HL-60/S4 treated with retinoic acid at 250 ng/mL for 4 days and 3 days (cell line): Measurements from ENCODE around the gene SELP.

Experiments
- in situ Hi-C: fragments of 300-500 bp; cut with MboI; formaldehyde crosslinking; loops from 2 replicates; pipeline ENCODE4 v1.7.0; 2022; ENCODE audit warnings: low sequenced_read_pairs

SELP gene

DNA sequence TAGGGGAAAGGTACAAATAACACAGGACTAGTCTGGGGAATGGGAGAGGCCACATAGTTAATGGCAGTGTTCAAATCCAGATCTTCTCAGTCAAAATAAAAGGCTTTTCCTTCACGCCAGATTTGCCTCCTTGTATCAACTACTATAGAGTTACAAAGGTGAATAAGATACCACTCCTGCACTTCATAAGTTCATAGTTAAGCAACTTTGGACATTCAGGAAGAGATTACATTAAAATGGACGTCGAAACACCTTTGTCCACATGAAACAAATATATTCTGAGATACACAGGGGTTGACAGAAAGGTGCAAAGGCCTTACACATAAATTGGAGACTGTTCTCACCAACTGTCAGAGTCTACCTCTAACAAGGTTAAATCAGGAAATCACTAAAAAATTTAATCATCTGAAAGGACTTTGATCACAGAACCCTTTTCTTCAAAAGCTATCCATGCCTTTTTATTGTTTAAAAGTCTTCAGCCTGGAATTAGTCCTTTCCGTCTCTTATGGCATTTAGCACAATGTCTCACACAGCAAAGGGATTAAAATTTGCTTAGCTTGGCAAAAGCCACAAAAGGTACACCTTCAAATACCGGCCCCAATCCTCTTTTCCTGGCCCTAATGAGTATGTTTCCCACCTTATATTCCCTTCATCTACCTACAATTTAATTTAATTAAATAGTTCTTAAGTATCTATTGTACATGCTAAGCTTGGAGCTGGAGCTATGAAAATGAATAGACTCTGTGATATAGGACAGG, 51.8 kb downstream of the SELP start:
- in situ Hi-C loops: no loop called here

DNA sequence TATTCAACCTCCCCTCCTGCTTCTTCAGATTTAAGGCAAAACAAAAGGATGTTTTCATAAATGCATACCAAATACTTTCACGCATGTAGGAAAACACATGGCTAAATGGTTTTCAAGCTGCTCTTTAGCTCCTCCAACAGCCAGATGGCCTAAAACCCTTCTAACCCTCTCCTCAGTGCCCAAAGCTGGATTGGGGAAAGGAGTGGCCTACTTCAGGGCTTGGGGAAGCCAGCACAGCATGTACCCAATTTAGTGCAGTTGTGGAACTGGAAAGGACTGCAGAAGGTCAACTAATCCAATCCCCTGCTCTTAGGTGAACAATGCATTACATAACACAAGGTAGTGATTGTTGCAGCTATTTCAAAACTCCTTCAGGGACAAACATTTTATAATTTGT, 53.0 kb downstream of the SELP start:
- in situ Hi-C loops: no loop called here

DNA sequence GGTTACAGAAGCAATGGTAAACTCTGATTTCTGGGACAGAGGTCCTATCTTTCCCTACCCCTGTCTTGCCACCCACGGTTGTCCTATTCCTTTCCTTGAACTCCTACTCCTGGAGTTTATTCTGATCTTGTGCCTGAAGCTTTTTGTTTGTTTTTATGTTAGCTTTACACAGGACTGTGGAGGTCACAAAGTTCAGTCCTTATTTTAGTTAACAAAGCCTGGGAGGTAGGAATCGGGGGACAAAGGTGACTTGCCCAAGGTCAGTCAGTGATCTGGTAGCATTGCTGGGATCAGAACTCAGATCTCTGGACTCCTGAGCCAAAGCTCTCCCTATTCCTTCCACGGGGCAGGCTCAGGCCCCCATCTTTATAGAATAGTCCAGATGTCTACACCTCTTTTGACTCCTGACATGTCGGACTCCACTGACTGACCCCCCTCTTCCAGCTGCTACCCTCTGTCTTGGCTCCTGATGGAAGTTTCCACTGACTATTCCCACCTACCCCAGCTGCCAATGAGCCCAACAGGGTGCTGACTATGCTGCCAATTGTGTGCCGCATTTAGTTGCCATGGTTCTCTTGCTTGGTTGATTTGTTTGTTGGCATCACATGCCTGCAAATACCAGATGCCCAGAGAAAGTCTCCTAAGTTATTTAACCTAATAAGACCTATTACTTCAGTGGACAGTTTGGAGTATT, 53.5 kb downstream of the SELP start:
- in situ Hi-C loops: no loop called here

DNA sequence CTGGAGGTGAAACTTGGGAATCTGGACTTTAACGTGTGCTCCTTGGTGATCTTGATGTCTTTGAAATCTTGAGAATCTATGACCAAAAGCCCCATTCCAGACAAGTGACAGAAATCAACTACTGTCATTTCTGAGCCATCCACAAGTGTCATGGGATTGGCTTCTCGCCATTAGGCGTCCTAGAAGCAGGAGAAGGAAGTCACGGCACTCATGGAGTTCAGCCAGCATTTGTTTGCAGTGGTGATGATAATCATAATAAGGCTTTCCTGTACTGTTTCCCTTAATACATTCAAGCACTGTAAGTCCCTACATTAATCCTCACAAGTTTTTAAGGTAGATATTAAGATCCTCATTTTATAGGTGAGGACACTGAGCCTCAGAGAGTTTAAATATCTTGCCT, 55.6 kb downstream of the SELP start:
- in situ Hi-C loops: no loop called here

DNA sequence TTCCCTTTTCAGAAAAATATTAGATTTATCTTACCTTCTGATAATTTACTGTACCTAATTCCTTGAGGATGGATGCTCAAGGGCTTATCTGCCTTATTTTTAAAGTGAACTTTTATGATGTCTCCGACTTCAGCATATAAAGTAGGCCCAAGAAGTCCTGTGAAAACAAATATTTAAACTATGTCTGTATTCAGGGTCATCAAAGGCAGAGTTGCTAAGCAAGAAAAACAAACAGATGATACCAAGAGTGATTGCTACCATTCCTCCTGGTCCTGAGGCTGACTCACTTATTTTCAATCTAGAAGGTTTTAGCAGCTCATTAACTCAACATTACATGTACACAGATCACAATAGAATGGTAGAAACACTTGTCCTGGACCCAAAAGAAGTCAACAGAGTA, 57.7 kb downstream of the SELP start:
- in situ Hi-C loops: no loop called here

DNA sequence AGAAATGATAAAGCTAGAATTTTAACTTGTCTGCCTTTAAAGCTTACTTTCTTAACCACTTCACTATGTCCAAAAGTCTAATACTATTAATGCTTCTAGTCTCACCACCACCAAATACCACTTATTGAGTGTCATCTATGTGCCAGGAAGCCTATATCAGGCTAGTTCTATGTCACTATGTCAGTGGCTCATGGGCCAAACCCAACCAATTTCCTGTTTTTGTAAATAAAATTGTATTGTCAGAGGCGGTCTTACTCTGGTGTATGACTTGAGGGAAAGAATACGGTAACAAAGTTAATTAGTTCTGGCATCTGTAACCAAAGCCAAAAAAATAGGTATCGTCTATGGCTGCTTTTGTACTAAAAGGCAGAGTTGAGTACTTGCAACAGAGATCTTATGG, 58.5 kb downstream of the SELP start:
- in situ Hi-C loops: no loop called here

DNA sequence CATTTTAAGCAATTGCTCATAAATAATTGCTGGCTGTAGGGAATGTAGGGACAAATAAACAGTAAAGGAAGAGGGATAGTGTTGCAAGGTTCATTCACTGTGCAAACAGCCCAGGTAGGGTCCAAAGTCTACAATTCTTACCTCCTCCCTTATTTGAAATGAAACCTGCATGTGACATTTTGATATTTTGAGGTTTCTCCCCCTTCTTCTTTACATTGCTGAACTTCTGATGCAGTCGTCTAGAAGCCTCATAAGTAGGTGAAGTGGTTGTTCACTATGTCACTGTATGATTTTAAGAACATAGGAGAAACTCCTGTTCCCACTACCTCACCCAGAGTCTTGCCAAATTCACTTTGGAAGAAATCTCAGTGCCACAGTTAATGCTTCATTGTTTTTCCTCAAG, 59.8 kb downstream of the SELP start:
- in situ Hi-C loops: no loop called here

DNA sequence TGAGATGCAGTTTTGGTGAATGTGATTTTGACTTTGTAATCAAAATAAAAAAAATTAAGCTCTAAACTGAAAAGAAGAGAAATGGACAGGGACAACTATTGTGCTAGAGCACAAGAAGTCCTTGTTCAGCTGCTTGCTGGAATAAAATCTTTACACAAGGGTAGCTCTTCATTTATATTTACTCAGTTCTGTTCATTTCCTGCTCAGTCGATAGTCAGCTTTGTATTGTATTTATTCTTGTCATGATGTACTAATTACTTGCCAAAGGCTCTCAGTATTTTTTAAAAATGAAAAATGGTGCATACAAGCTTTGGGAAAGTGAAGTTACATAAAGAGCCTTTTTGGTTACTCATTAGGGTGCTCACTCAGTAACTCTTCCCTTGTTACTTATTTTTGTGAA, 61.4 kb downstream of the SELP start:
- in situ Hi-C loops: no loop called here

DNA sequence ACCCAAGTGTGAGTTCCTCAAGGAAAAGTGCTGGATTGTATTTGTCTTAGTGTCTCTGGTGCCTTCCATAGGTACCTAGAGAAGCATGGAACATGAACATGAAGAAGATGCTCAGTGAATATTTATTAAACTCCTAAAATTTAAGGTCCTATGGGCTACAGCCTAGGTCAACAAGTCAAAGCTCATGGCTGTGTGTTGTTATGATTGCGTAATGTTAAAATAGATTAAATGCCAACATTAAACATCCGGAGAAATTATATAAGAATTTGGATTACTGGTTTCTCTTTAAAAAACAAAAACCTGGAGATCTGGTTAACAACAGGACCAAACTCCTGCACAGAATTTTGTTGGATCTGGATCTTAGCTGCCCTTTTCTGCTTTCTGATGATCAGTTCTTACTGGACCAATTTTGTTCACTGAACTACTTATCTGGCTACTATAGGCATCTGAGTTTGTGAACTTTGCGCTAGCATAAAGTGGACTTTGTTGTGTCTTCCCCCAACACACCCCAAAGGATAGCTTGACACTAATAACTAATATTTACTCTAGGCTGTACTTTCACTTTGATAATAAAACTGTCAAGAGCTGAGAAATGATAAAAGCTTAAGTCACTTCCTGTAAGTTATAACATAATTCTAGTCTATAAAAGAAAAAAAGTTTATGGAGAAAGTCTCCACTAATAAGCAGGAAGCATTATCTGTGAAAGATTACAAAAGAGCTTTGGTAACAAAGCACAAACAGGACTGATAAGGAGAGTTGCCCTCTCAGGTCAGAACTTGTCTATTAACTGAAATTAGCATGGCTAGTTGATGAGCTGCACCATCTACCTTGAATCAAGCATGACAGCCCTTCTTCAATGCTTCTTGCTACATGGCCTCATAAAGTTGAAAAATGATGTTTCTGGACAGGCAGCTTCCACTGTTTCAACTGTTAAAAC, 64.3 kb downstream of the SELP start:
- in situ Hi-C loops: no loop called here

DNA sequence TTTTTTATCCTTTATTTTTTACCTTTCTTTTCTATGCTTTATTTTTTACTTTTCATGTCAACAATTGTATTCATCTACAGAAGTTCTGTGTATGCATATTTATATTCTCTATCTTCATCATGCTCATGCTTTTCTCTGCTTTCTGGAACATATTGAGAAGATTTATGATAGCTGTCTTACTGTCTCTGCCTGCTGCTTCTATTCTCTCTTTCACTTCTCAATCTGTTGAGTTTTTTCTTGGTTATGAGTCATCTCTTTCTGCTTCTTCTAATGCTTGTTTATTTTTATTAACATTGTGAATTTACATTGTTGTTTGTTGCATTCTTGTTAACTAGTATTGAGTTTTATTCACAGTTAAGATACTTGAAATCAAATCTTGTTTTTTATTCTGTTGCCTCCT, 66.3 kb downstream of the SELP start:
- in situ Hi-C loops: no loop called here

DNA sequence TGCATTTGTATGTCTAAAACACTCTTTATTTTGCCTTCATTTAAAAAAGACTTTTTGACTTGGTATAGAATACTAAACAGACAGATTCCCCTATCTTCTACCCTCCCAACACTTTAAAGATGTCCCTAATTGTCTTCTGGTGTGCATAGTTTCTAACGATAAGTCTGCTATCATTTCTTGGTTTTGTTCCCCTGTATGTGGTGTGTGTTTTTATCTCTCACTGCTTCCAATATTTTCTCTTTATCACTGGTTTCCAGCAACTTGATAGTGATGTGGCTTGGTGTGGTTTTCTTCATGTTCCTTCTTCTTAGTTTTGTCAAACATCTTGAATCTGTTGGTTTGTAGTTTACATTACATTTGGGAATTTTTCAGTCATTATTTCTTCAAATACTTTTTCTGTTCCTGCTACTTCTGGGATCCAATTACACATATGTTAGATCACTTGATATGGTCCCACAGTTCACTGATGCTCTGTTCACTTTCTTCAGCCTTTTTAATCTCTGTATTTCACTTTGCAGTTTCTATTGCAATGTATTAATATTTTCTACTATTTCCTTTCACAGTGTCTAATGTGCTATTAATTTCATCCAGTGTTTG, 66.8 kb downstream of the SELP start:
- in situ Hi-C loops: no loop called here

DNA sequence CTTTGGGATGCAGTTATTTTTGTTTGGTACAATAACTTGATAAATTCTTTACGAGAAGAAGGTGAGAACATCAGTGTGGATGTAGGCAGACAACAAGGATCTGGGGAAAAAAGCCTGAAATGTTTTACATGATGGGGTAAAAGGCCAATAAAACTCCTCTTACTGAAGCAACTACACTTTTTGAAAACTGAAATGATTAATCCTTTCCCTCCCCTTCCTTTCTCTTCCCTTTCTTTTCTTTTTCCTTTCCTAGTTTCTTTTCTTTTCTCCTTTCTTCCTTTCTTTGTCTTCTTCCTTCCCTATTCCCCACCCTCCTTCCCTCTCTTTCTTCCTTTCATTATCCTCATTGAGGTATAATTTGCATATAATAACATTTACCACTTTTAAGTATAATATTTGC, 68.2 kb downstream of the SELP start:
- in situ Hi-C loops: no loop called here

DNA sequence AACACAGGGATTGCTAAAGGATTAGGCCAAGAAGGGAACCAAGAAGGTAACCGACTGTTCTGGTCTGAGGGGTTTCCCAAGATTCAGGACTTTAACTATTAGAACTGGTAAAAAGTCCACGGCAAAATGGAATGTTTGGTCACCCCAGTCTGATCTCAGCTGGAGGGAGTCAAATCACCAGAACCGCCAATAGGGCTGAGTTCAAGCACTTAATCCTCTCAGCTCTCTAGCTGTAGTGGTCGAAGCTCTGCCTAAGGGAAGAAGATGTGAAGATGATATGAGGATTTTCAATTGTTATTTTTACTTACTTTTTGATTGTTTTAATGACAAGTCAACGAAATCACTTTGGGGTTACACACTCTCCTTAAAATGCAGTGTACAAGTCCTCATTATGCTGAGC, 72.8 kb downstream of the SELP start:
- in situ Hi-C loops: no loop called here

DNA sequence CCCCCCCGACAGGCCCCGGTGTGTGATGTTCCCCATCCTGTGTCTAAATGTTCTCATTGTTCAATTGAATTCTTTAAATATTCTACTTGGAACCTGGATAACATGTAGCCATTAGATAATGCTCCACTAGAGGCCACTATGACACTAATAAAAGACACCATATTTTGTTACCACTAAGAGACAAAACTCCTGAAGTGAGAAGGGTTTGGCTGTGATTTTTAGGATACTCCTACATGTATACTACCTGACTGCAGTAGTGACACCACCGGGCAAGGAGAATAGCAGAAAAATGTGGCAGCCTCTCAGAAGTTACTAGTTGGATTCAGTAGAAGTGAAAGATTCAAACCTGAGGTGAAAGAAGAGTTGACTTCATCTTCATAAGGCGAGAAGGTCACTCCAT, 79.6 kb downstream of the SELP start:
- in situ Hi-C loops: no loop called here

DNA sequence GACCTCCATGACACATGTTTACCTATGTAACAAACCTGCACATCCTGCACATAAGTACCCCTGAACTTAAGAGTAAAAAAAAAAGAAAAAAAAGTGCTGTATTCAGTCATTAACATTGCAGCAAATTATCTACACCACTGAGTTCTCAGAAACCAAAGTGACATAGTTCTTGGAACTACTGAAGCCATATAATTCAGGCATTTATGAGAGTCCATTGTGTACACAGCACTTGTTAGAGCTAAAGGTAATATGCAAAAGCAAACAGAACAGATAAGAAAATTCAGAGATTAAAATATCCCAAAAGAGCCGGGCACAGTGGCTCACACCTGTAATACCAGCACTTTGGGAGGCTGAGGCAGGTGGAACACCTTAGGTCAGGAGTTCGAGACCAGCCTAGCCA, 81.6 kb downstream of the SELP start:
- in situ Hi-C loops: loop anchor here (10.0 to 25.0 kb wide), 2 partner anchors 83 to 936 kb away; no protein-coding TSS in a partner anchor

DNA sequence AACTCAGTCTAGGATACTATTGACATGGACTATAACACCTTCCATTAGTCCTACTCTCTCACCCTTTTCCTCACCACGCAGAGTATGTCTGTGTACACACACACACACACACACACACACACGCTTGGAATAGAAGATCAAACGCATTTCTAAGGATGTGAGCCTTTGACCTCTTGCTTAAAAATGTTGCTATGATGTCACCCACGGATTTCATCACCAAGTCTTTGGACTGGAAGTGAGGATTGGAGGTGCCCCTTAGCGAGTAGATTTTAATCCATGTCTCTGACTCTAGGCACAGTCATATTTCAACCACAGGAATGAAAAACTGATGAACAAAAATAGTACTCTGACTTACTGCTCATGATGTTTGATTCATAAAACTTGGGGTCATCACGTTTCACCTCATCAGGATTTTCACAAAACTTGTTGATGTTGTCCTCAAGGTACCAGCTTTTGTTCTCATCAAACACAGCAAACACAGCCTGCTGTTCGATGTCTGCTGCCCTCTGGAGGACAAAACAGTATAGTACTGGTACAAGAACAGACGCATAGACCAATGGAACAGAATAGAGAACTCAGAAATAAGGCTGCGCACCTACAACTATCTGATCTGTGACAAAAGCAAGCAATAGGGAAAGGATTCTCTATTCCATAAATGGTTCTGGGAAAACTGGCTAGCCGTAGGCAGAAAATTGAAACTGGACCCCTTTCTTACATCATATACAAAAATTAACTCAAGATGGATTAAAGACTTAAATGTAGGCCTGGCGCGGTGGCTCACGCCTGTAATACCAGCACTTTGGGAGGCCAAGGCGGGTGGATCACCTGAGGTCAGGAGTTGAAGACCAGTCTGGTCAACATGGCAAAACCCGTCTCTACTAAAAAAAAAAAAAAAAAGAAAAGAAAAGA, 83.6 kb downstream of the SELP start:
- in situ Hi-C loops: loop anchor here (10.0 to 25.0 kb wide), 2 partner anchors 82 to 934 kb away; no protein-coding TSS in a partner anchor

DNA sequence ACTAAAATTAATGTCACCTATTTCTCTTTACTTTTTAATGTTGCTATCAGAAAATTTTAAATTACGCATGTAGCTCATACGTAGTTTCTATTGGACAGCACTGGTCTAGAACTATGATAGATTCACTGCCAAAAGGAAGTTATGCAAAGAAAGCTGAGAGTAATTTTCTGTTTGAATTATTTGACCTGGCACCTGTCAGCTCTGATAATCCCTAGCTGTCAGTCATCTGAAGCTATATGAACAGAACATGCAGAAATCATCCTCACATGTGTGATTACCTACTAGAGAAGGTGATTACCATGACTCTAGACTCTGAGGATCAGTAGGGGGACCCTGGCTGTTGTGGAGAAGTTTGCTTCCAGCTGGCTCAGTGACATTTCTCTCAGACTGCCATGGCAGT, 84.5 kb downstream of the SELP start:
- in situ Hi-C loops: loop anchor here (10.0 to 25.0 kb wide), 2 partner anchors 81 to 933 kb away; no protein-coding TSS in a partner anchor

DNA sequence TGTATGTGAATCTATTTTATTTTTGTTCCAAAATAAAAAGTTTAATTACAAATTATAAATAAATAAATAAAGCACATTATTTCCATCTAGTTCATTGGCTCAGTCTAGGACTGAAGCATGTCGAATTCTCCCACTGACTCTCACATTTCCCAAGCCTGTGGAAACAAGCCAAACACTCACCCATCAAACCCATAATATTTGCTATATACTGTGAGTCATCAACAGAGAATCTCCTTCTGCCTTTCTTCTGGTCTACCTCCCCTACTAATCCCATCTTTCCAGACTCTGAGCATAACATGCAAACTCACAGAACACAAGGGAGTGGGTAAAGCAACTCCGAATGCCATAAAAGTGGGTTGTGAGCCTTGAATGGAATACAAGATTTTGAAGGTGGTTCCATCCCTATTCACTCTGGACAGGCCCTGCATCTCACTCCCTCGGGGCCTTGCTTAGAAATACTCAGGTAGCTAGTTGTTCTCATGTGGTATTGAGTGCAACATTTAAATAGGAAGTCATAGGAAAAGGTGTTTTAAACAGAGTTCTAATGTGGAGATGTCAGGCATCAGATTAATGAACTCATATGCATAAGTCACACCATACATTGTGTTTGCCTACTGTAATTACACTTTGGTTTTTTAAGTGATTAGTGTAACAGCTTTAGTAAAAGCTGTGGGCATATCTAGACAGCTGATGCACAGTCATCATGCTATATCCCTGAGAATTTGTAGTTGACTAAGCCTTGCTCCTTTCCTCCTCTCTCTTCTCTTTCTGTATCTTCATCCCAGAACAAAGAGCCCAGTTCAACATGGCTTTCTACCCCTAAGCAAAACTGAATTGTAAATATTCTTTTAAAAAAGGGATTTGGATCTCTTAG, 90.7 kb downstream of the SELP start:
- in situ Hi-C loops: loop anchor here (25.0 kb wide), 1 partner anchor 927 kb away; no protein-coding TSS in a partner anchor
